IMR-90 (cell line): Measurements from ENCODE around the gene CD93. TPM values are rescaled to one million over a fixed set of nuclear protein-coding genes. Genes with fewer than 3 reads are reported as not detected.

ENCODE experiments used
- ATAC-seq: fragments of 200-7000 bp; cut with Tn5 transposase; 2 replicates; pipeline ENCODE4 v1.9.1; 2020; ENCODE audit warnings: low read depth, mild to moderate bottlenecking, moderate library complexity
- BruUV-seq: library from RNA; stranded (reverse); fragments of 400-500 nt; replicated peaks from 2 replicates; lab custom pipeline; 2021; lab: Mats Ljungman, UMichigan
- CTCF ChIA-PET: fragments of 300-600 bp; formaldehyde crosslinking; extraction: SDS; loops from one replicate; lab custom pipeline; 2021; ENCODE audit warnings: antibody characterized with exemption; lab: Yijun Ruan, JAX
- POLR2A ChIA-PET: fragments of 300-600 bp; sonication (Branson Sonifier 250); formaldehyde crosslinking; loops from one replicate; lab custom pipeline; 2022; ENCODE audit warnings: antibody characterized with exemption; ENCODE audit not compliant: unreplicated experiment; lab: Charles Lee
- DNase-seq: peaks from one replicate; pipeline ENCODE4 v3.0.0; 2013
- H2AFZ ChIP-seq: replicated peaks from 2 replicates; pipeline ENCODE3; 2013; ENCODE audit warnings: low read length, mild to moderate bottlenecking; ENCODE audit not compliant: poor library complexity
- H2AK5ac ChIP-seq: 2 replicates; pipeline ENCODE4 v1.6.1; 2013; ENCODE audit warnings: low read depth, low read length, inconsistent platforms
- H2AK9ac ChIP-seq: replicated peaks from 2 replicates; pipeline ENCODE3; 2013; ENCODE audit warnings: mild to moderate bottlenecking, low read depth, low read length, moderate library complexity; ENCODE audit not compliant: poor library complexity
- H2BK120ac ChIP-seq: 2 replicates; pipeline ENCODE4 v1.6.1; 2013; ENCODE audit warnings: low read depth, low read length, inconsistent platforms
- H2BK15ac ChIP-seq: 3 replicates; pipeline ENCODE4 v1.6.1; 2013; ENCODE audit warnings: low read depth, low read length, inconsistent platforms
- H2BK20ac ChIP-seq: 2 replicates; pipeline ENCODE4 v1.6.1; 2013; ENCODE audit warnings: low read depth, mild to moderate bottlenecking, inconsistent platforms, low read length, moderate library complexity
- H2BK5ac ChIP-seq: 2 replicates; pipeline ENCODE4 v1.6.1; 2013; ENCODE audit warnings: mild to moderate bottlenecking, low read depth, low read length, inconsistent platforms; ENCODE audit not compliant: poor library complexity, severe bottlenecking
- H3K14ac ChIP-seq: replicated peaks from 2 replicates; pipeline ENCODE4 v1.6.1; 2013; ENCODE audit warnings: low read depth, low read length, inconsistent platforms
- H3K18ac ChIP-seq: 2 replicates; pipeline ENCODE4 v1.6.1; 2013; ENCODE audit warnings: low read depth, low read length, control low read depth
- H3K23ac ChIP-seq: 2 replicates; pipeline ENCODE4 v1.6.1; 2013; ENCODE audit warnings: low read depth, low read length, inconsistent platforms
- H3K27ac ChIP-seq: 2 replicates; pipeline ENCODE4 v1.5.1; 2013; ENCODE audit warnings: mild to moderate bottlenecking, control low read depth, low read length; ENCODE audit not compliant: insufficient read depth
- H3K27me3 ChIP-seq: 2 replicates; pipeline ENCODE4 v1.6.1; 2013; ENCODE audit warnings: low read length; ENCODE audit not compliant: control insufficient read depth, insufficient read depth
- H3K36me3 ChIP-seq: 2 replicates; pipeline ENCODE4 v1.6.1; 2013; ENCODE audit warnings: low read length, mixed read lengths; ENCODE audit not compliant: control insufficient read depth, insufficient read depth
- H3K4ac ChIP-seq: 2 replicates; pipeline ENCODE4 v1.6.1; 2013; ENCODE audit warnings: low read depth, low read length, inconsistent platforms
- H3K4me1 ChIP-seq: 2 replicates; pipeline ENCODE4 v1.6.1; 2013; ENCODE audit warnings: low read length, mixed read lengths; ENCODE audit not compliant: control insufficient read depth, insufficient read depth
- H3K4me2 ChIP-seq: 2 replicates; pipeline ENCODE4 v1.6.1; 2013; ENCODE audit warnings: low read depth, mild to moderate bottlenecking, control low read depth, low read length, moderate library complexity
- H3K4me3 ChIP-seq: 2 replicates; pipeline ENCODE4 v1.5.1; 2013; ENCODE audit warnings: low read depth, mild to moderate bottlenecking, control low read depth, low read length, moderate library complexity; ENCODE audit not compliant: insufficient read depth
- H3K56ac ChIP-seq: 2 replicates; pipeline ENCODE4 v1.6.1; 2013; ENCODE audit warnings: low read length, inconsistent platforms; ENCODE audit not compliant: insufficient read depth; ENCODE audit errors: extremely low read depth
- H3K79me1 ChIP-seq, 2 experiments: 2 replicates each; pipeline ENCODE4 v1.6.1; 2013; ENCODE audit warnings: low read length in 2 of 2, inconsistent platforms in 1 of 2, low read depth in 1 of 2
- H3K9ac ChIP-seq: 2 replicates; pipeline ENCODE4 v1.6.1; 2013; ENCODE audit warnings: low read depth, low read length, control low read depth
- H3K9me1 ChIP-seq: 2 replicates; pipeline ENCODE4 v1.6.1; 2013; ENCODE audit warnings: low read length, inconsistent platforms; ENCODE audit not compliant: insufficient read depth
- H3K9me3 ChIP-seq: 2 replicates; pipeline ENCODE4 v1.6.1; 2013; ENCODE audit warnings: low read length; ENCODE audit not compliant: control insufficient read depth, insufficient read depth
- H4K20me1 ChIP-seq: 2 replicates; pipeline ENCODE4 v1.6.1; 2013; ENCODE audit warnings: low read length, inconsistent platforms; ENCODE audit not compliant: insufficient read depth
- H4K5ac ChIP-seq: 2 replicates; pipeline ENCODE4 v1.6.1; 2013; ENCODE audit warnings: mild to moderate bottlenecking, low read depth, low read length, control low read depth
- H4K8ac ChIP-seq, 2 experiments: 2 replicates each; pipeline ENCODE4 v1.6.1; 2013; ENCODE audit warnings: low read depth in 2 of 2, low read length in 2 of 2, control low read depth in 1 of 2, inconsistent platforms in 1 of 2
- H4K91ac ChIP-seq: 2 replicates; pipeline ENCODE4 v1.6.1; 2013; ENCODE audit warnings: low read depth, low read length, inconsistent platforms; ENCODE audit not compliant: insufficient read depth
- BHLHE40 ChIP-seq: fragments of 150-350 bp; IDR thresholded peaks from 2 replicates; pipeline ENCODE4 v1.6.1; 2016; ENCODE audit warnings: mild to moderate bottlenecking, low read depth, low read length
- CEBPB ChIP-seq: IDR thresholded peaks from 2 replicates; pipeline ENCODE4 v1.6.1; 2012; ENCODE audit warnings: low read depth, low read length, improper control_type of control experiment
- CHD1 ChIP-seq: IDR thresholded peaks from 2 replicates; pipeline ENCODE4 v1.6.1; 2012; ENCODE audit warnings: low read depth, low read length, improper control_type of control experiment
- MAFK ChIP-seq: IDR thresholded peaks from 2 replicates; pipeline ENCODE4 v1.6.1; 2012; ENCODE audit warnings: low read depth, low read length, improper control_type of control experiment
- MAZ ChIP-seq: IDR thresholded peaks from 2 replicates; pipeline ENCODE4 v1.6.1; 2012; ENCODE audit warnings: low read depth, mild to moderate bottlenecking, low read length, improper control_type of control experiment, moderate library complexity, borderline replicate concordance
- MXI1 ChIP-seq: IDR thresholded peaks from 2 replicates; pipeline ENCODE4 v1.6.1; 2012; ENCODE audit warnings: low read depth, mild to moderate bottlenecking, low read length, moderate library complexity, borderline replicate concordance
- NFE2L2 ChIP-seq: fragments of 150-350 bp; IDR thresholded peaks from 2 replicates; pipeline ENCODE4 v1.6.1; 2016; ENCODE audit warnings: low read depth, mild to moderate bottlenecking, low read length
- POLR2A ChIP-seq: IDR thresholded peaks from 2 replicates; pipeline ENCODE4 v1.6.1; 2012; ENCODE audit warnings: mild to moderate bottlenecking, low read depth, low read length
- RAD21 ChIP-seq: IDR thresholded peaks from 2 replicates; pipeline ENCODE4 v1.6.1; 2012; ENCODE audit warnings: low read length, improper control_type of control experiment
- RCOR1 ChIP-seq: IDR thresholded peaks from 2 replicates; pipeline ENCODE4 v1.6.1; 2012; ENCODE audit warnings: mild to moderate bottlenecking, low read length, improper control_type of control experiment; ENCODE audit not compliant: insufficient replicate concordance
- RFX5 ChIP-seq: IDR thresholded peaks from 2 replicates; pipeline ENCODE4 v1.8.0; 2012; ENCODE audit warnings: low read depth, mild to moderate bottlenecking, low read length, moderate library complexity
- SMC3 ChIP-seq: fragments of 150-350 bp; IDR thresholded peaks from 2 replicates; pipeline ENCODE4 v1.6.1; 2016; ENCODE audit warnings: low read depth, mild to moderate bottlenecking, antibody characterized with exemption, low read length, moderate library complexity
- WGBS, 2 experiments: methylation state at CpG; one replicate each; pipeline versions ENCODE4 v1.1.5 to v1.1.7; 2013; ENCODE audit warnings: missing lambda C conversion rate in 2 of 2; ENCODE audit not compliant: insufficient read length in 1 of 2; ENCODE audit errors: extremely low coverage in 2 of 2; 5-methylcytosine and 5-hydroxymethylcytosine counted together
- dilution Hi-C: fragments of 300-500 bp; cut with HindIII; formaldehyde crosslinking; loops from one replicate; pipeline ENCODE4 v1.14.3; 2018; ENCODE audit warnings: low sequenced_read_pairs; ENCODE audit not compliant: unreplicated experiment
- in situ Hi-C: fragments of 300-500 bp; cut with MboI; formaldehyde crosslinking; loops from 3 replicates; pipeline ENCODE4 v1.14.3; 2019; ENCODE audit warnings: low sequenced_read_pairs, inconsistent platforms, mixed read lengths
- intact Hi-C: fragments of 100-400 bp; cut with micrococcal nuclease; formaldehyde crosslinking; loops from 2 replicates; pipeline ENCODE4 v1.10.0; 2022
- polyA plus RNA-seq, 3 experiments: library from polyadenylated mRNA; depleted of rRNA; stranded (reverse); fragments of >200 nt; gene quantifications; 2 replicates each; pipeline ENCODE4 v1.2.3, GENCODE V29; 2012; ENCODE audit warnings: low replicate concordance in 1 of 3
- total RNA-seq: library from RNA; depleted of rRNA; stranded (reverse); fragments of >200 nt; gene quantifications from 2 replicates; pipeline ENCODE4 v1.2.3, GENCODE V29; 2012
- TF ChIP-seq, protein P1 (sequence below): fragments of 150-350 bp; IDR thresholded peaks from 2 replicates; pipeline ENCODE4 v1.6.1; 2016; ENCODE audit warnings: low read depth, mild to moderate bottlenecking, low read length, moderate library complexity, borderline replicate concordance
- TF ChIP-seq, protein P2 (sequence below): fragments of 150-350 bp; IDR thresholded peaks from 2 replicates; pipeline ENCODE4 v1.6.1; 2017; ENCODE audit warnings: mild to moderate bottlenecking, antibody characterized with exemption, low read length, low read depth
- TF ChIP-seq, protein P3 (sequence below): conservative IDR thresholded peaks from 2 replicates; pipeline ENCODE4 v1.5.1; 2012; ENCODE audit warnings: mild to moderate bottlenecking, low read depth, low read length, improper control_type of control experiment

The CD93 gene
- total and polyA plus RNA-seq, 2 of the 4 experiments (the other 2 are of a cell fraction) = under 0.01 to 0.02 TPM

DNA sequence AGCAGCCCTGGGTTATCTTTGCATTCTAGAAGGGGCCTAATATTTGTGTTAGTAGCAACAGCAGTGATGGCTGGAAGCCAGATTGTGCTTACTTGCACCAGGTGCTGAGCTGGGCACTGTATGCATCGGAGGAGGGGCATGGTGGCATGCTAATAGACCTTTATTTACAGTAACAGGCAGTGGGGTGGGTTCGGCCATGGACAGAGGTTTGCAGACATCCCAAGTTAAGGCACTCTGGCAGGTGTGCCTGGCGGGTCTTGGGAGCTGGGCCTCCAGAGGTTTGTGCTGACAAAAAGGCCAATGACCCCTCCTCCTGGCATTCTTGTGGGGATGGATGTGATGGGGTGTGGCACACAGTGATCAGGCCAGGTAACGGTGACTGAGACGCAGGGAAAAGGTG lies 39.0 kb upstream of the CD93 start:
- no peak overlapping the region for H2AFZ ChIP-seq
- no peaks in the 10 kb centered on the region for H4K20me1 ChIP-seq
- no peak overlapping the region for H3K18ac ChIP-seq
- no peak overlapping the region for H2BK120ac ChIP-seq
- in situ Hi-C loops (no loop called here), intact Hi-C loops (no loop called here), dilution Hi-C loops (no loop called here)
- H2BK20ac ChIP-seq = no peak overlapping the region
- DNase-seq (no peak), ATAC-seq (no peak)
- no peak overlapping the region for H3K4me2 ChIP-seq
- no peak overlapping the region for H3K9ac ChIP-seq
- H3K9me1 ChIP-seq = no peaks in the 10 kb centered on the region
- H4K8ac ChIP-seq = no peak overlapping the region
- peaks cover 6% of the 10 kb centered on the region; the same call in 1 of the 2 replicates for H3K27me3 ChIP-seq
- H2BK15ac ChIP-seq = no peak overlapping the region
- no peak overlapping the region for H3K14ac ChIP-seq
- H3K36me3 ChIP-seq = no peaks in the 10 kb centered on the region
- H2BK5ac ChIP-seq = no peak overlapping the region
- H2AK9ac ChIP-seq = no peak overlapping the region
- H3K4me3 ChIP-seq = no peak overlapping the region
- H4K5ac ChIP-seq = no peak overlapping the region
- no peak overlapping the region for H3K4ac ChIP-seq
- H3K23ac ChIP-seq = no peak overlapping the region
- CTCF ChIA-PET = no interaction called here
- H3K9me3 ChIP-seq = no peaks in the 10 kb centered on the region
- no TSS peak for BruUV-seq
- no peaks in the 10 kb centered on the region for H3K79me1 ChIP-seq
- no peak overlapping the region for H3K56ac ChIP-seq
- H4K91ac ChIP-seq = no peak overlapping the region
- POLR2A ChIA-PET = no interaction called here
- TF ChIP-seq MAFK (no peak), BHLHE40 (no peak), MAZ (no peak), POLR2A (no peak), SMC3 (no peak), RFX5 (no peak), CEBPB (no peak), RAD21 (no peak), MXI1 (no peak), NFE2L2 (no peak), CHD1 (no peak), RCOR1 (no peak)
- TF ChIP-seq, protein P1, sequence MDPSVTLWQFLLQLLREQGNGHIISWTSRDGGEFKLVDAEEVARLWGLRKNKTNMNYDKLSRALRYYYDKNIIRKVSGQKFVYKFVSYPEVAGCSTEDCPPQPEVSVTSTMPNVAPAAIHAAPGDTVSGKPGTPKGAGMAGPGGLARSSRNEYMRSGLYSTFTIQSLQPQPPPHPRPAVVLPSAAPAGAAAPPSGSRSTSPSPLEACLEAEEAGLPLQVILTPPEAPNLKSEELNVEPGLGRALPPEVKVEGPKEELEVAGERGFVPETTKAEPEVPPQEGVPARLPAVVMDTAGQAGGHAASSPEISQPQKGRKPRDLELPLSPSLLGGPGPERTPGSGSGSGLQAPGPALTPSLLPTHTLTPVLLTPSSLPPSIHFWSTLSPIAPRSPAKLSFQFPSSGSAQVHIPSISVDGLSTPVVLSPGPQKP = no peak
- TF ChIP-seq, protein P2, sequence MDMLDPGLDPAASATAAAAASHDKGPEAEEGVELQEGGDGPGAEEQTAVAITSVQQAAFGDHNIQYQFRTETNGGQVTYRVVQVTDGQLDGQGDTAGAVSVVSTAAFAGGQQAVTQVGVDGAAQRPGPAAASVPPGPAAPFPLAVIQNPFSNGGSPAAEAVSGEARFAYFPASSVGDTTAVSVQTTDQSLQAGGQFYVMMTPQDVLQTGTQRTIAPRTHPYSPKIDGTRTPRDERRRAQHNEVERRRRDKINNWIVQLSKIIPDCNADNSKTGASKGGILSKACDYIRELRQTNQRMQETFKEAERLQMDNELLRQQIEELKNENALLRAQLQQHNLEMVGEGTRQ = no peak
- TF ChIP-seq, protein P3, sequence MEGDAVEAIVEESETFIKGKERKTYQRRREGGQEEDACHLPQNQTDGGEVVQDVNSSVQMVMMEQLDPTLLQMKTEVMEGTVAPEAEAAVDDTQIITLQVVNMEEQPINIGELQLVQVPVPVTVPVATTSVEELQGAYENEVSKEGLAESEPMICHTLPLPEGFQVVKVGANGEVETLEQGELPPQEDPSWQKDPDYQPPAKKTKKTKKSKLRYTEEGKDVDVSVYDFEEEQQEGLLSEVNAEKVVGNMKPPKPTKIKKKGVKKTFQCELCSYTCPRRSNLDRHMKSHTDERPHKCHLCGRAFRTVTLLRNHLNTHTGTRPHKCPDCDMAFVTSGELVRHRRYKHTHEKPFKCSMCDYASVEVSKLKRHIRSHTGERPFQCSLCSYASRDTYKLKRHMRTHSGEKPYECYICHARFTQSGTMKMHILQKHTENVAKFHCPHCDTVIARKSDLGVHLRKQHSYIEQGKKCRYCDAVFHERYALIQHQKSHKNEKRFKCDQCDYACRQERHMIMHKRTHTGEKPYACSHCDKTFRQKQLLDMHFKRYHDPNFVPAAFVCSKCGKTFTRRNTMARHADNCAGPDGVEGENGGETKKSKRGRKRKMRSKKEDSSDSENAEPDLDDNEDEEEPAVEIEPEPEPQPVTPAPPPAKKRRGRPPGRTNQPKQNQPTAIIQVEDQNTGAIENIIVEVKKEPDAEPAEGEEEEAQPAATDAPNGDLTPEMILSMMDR = no peak
- H3K27ac ChIP-seq = no peak overlapping the region
- WGBS, 2 experiments = no CpG with 5 or more reads among the region's 5 CpGs
- H2AK5ac ChIP-seq = no peak overlapping the region
- H3K4me1 ChIP-seq = peaks cover 8% of the 10 kb centered on the region
